ENCODE results near the gene FAM90A26. TPM values are rescaled to one million over a fixed set of nuclear protein-coding genes. Genes with fewer than 3 reads are reported as not detected.
A peak's percentile ranks its signal among the peaks of the same experiment; 100 is the strongest.
"Not testable (repeated sequence)": the region's sequence is repeated elsewhere in the genome, so short reads cannot be mapped to it uniquely, and the experiment has no call there.

FAM90A26 gene
- total RNA-seq, 4 donors from 2014 or later = not detected

GRCh38 chr4:9165990-9166389 lies 4.2 kb upstream of the FAM90A26 start:
- not testable (repeated sequence) for H3K9me3 ChIP-seq, H3K27me3 ChIP-seq, DNase-seq, H3K4me3 ChIP-seq, H3K4me1 ChIP-seq, H3K36me3 ChIP-seq, H3K27ac ChIP-seq

GRCh38 chr4:9210357-9210756 lies 40.1 kb downstream of the FAM90A26 start, which contains the start of gene USP17L10:
Gene USP17L10 (plus strand): TSS chr4:9210657. CDS start chr4:9210657, 0 bp downstream.
- DNase-seq, H3K4me1 ChIP-seq, H3K9me3 ChIP-seq, H3K27ac ChIP-seq, H3K36me3 ChIP-seq, H3K27me3 ChIP-seq, H3K4me3 ChIP-seq: not testable (repeated sequence)

- H3K4me1 ChIP-seq, H3K27ac ChIP-seq, H3K9me3 ChIP-seq, H3K36me3 ChIP-seq, H3K4me3 ChIP-seq, H3K27me3 ChIP-seq: not testable (repeated sequence)
- peak in 1 of 3 donors; percentile 21 for DNase-seq
Observed at GRCh38 chr4:9214701-9215100, 44.5 kb downstream of the FAM90A26 start.

GRCh38 chr4:9215105-9215504 lies 44.9 kb downstream of the FAM90A26 start, which contains the start of gene USP17L11:
Gene USP17L11 (plus strand): TSS chr4:9215405. CDS start chr4:9215405, 0 bp downstream.
- not testable (repeated sequence) for H3K27ac ChIP-seq, H3K27me3 ChIP-seq, DNase-seq, H3K36me3 ChIP-seq, H3K4me3 ChIP-seq, H3K4me1 ChIP-seq, H3K9me3 ChIP-seq

- not testable (repeated sequence) for H3K4me3 ChIP-seq, H3K27me3 ChIP-seq, H3K27ac ChIP-seq, DNase-seq, H3K9me3 ChIP-seq, H3K4me1 ChIP-seq, H3K36me3 ChIP-seq
Observed at GRCh38 chr4:9219852-9220251, 49.6 kb downstream of the FAM90A26 start, which contains the start of gene USP17L12. Gene USP17L12 (plus strand): TSS chr4:9220152. CDS start chr4:9220152, 0 bp downstream.

GRCh38 chr4:9224596-9224995 lies 54.4 kb downstream of the FAM90A26 start, which contains the start of gene USP17L13:
Gene USP17L13 (plus strand): TSS chr4:9224896. CDS start chr4:9224896, 0 bp downstream.
- H3K36me3 ChIP-seq, DNase-seq, H3K4me3 ChIP-seq, H3K9me3 ChIP-seq, H3K4me1 ChIP-seq, H3K27ac ChIP-seq, H3K27me3 ChIP-seq: not testable (repeated sequence)

Other genes with a start within 250 kb of the FAM90A26 start
- not detected for gene USP17L10, start 40.2 kb downstream of the FAM90A26 start, total RNA-seq
- not detected for gene USP17L11, start 45.0 kb downstream of the FAM90A26 start, total RNA-seq
- gene USP17L12, start 49.7 kb downstream of the FAM90A26 start, total RNA-seq = not detected
- not detected for gene USP17L13, start 54.5 kb downstream of the FAM90A26 start, total RNA-seq
- gene USP17L15, start 64.0 kb downstream of the FAM90A26 start, total RNA-seq = not detected
- gene USP17L17, start 73.5 kb downstream of the FAM90A26 start, total RNA-seq = not detected
- not detected for gene USP17L18, start 78.2 kb downstream of the FAM90A26 start, total RNA-seq
- not detected for gene USP17L19, start 83.0 kb downstream of the FAM90A26 start, total RNA-seq
- not detected for gene USP17L20, start 87.7 kb downstream of the FAM90A26 start, total RNA-seq
- gene USP17L21, start 92.5 kb downstream of the FAM90A26 start, total RNA-seq = not detected
- not detected for gene USP17L22, start 97.2 kb downstream of the FAM90A26 start, total RNA-seq
- gene USP17L24, start 154.8 kb downstream of the FAM90A26 start, total RNA-seq = not detected
- not detected for gene USP17L25, start 159.5 kb downstream of the FAM90A26 start, total RNA-seq
- gene USP17L26, start 164.2 kb downstream of the FAM90A26 start, total RNA-seq = not detected
- gene USP17L5, start 169.0 kb downstream of the FAM90A26 start, total RNA-seq = not detected
- gene USP17L27, start 173.7 kb downstream of the FAM90A26 start, total RNA-seq = not detected
- not detected for gene USP17L28, start 178.5 kb downstream of the FAM90A26 start, total RNA-seq
- not detected for gene USP17L29, start 183.2 kb downstream of the FAM90A26 start, total RNA-seq
- not detected for gene USP17L30, start 192.7 kb downstream of the FAM90A26 start, total RNA-seq